HG03045 (cell line): Measurements from ENCODE around the gene USP4.
"Not testable (repeated sequence)": the region's sequence is repeated elsewhere in the genome, so short reads cannot be mapped to it uniquely, and the experiment has no call there.

Experiments used
- ATAC-seq: cut with Tn5 transposase; IDR thresholded peaks from one replicate; pipeline ENCODE4 v1.9.1; 2021; ENCODE audit warnings: mild to moderate bottlenecking, moderate library complexity; ENCODE audit not compliant: unreplicated experiment

USP4 gene

GRCh38 chr3:49255112-49255511, 84.7 kb downstream of the USP4 start:
- no peak for ATAC-seq

GRCh38 chr3:49253512-49253911, 86.3 kb downstream of the USP4 start:
- no peak for ATAC-seq

GRCh38 chr3:49248840-49249227, 91.0 kb downstream of the USP4 start:
- no peak for ATAC-seq

- ATAC-seq = no peak
Observed at GRCh38 chr3:49244581-49245205, 95.2 kb downstream of the USP4 start.

GRCh38 chr3:49240091-49240490, 99.8 kb downstream of the USP4 start:
- not testable (repeated sequence) for ATAC-seq

- ATAC-seq = no peak
Observed at GRCh38 chr3:49238274-49239127, 101.4 kb downstream of the USP4 start.

- ATAC-seq = no peak
Observed at GRCh38 chr3:49237344-49237743, 102.5 kb downstream of the USP4 start.

- no peak for ATAC-seq
Observed at GRCh38 chr3:49236226-49236625, 103.6 kb downstream of the USP4 start.

GRCh38 chr3:49228817-49229216, 111.0 kb downstream of the USP4 start:
- not testable (repeated sequence) for ATAC-seq
